Choroid plexus epithelial cell (primary cell): ENCODE data around the gene VANGL1.
A peak's percentile ranks its signal among the peaks of the same experiment; 100 is the strongest.

Experiments used
- DNase-seq: peaks from one replicate; pipeline ENCODE4 v3.0.0-alpha.2; 2010; ENCODE audit warnings: low read depth
- H3K4me3 ChIP-seq: 2 replicates; pipeline ENCODE4 v1.5.1; 2011; ENCODE audit warnings: low read depth, mild to moderate bottlenecking, control low read depth, low read length, moderate library complexity
- TF ChIP-seq, protein P1 (sequence below): conservative IDR thresholded peaks from 2 replicates; pipeline ENCODE4 v1.5.1; 2011; ENCODE audit warnings: low read depth, mild to moderate bottlenecking, control low read depth, inconsistent platforms, low read length, moderate library complexity

VANGL1 gene

DNA sequence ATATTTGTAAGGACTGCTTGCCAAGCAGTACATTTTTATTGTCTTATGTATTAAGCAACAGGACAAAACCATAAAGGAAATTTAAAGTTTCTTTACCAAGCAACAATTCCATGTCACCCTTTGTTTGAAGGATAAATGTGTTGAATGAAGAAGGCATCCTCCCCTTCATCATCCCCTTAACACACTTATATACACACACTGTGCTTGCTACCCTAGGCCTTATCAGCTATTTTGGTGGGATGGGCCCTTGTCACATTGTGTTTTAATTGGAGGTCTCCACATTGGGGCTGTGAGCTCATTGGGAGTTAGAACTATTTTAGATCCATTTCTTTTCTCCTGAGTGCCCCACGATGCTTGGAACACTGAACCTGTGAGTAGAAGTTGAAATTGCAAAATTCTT, 1.9 kb downstream of the VANGL1 start:
- no peak overlapping the region for H3K4me3 ChIP-seq
- no peak for DNase-seq
- TF ChIP-seq, protein P1, sequence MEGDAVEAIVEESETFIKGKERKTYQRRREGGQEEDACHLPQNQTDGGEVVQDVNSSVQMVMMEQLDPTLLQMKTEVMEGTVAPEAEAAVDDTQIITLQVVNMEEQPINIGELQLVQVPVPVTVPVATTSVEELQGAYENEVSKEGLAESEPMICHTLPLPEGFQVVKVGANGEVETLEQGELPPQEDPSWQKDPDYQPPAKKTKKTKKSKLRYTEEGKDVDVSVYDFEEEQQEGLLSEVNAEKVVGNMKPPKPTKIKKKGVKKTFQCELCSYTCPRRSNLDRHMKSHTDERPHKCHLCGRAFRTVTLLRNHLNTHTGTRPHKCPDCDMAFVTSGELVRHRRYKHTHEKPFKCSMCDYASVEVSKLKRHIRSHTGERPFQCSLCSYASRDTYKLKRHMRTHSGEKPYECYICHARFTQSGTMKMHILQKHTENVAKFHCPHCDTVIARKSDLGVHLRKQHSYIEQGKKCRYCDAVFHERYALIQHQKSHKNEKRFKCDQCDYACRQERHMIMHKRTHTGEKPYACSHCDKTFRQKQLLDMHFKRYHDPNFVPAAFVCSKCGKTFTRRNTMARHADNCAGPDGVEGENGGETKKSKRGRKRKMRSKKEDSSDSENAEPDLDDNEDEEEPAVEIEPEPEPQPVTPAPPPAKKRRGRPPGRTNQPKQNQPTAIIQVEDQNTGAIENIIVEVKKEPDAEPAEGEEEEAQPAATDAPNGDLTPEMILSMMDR, result no peak

DNA sequence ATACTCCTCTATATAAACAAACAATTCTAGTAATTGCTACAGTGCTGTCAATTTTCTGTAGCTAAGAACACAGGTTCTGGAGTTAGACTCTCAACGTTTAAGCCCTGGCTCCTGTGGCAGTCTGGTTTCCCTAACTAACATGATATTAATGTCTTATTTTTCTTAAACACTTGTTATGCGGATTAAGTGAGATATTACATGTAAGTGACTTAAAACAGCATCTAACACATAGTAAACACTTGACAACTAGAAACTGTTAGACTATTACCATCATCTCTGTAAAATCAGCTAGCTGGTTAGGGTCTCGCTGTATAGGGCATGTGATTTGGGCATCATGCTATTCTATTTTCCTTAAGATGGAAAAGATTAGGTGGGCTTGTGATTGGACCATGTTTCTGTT, 2.3 kb downstream of the VANGL1 start:
- no peak overlapping the region for H3K4me3 ChIP-seq
- no peak for DNase-seq
- TF ChIP-seq, protein P1, result no peak

DNA sequence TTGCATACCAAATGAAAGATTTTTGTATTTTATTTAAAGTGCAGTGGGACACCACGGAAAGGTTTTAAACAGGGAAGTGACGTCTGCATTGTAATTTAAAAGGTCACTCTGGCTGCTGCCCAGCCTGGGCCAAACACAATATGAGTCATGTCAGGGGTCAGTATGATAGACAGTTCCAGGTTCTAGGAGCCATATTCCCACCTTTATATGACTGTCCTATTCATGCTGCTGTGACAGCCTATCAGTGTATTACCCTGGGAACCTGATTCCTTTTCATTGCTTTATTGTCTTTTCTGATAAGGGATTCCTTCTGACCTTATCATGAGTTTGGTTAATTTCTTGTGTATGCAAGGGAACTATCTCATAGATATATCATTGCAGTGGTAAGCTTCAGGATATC, 5.3 kb downstream of the VANGL1 start:
- no peak for DNase-seq
- H3K4me3 ChIP-seq, result no peak overlapping the region
- TF ChIP-seq, protein P1, result no peak

DNA sequence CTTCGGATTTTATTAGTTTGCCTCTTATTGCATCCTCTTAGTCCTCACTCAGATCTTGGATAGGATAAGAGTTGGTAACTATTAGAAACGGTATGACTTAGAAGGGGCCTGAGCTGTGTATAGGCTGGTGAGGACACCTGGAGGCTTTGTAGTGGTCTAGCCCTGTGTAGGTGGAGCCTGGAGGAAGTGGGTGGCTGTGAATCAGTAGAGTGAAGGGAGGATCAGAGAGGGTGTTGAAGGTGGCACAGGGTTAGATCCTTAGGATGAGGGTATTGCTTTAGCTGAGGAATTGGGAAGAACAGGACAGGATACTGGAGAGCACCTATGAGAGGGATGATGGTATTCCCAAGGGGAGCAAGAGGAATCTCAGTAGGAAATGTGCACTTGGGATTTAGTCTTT, 5.7 kb downstream of the VANGL1 start:
- H3K4me3 ChIP-seq, result no peak overlapping the region
- TF ChIP-seq, protein P1, result no peak
- no peak for DNase-seq

DNA sequence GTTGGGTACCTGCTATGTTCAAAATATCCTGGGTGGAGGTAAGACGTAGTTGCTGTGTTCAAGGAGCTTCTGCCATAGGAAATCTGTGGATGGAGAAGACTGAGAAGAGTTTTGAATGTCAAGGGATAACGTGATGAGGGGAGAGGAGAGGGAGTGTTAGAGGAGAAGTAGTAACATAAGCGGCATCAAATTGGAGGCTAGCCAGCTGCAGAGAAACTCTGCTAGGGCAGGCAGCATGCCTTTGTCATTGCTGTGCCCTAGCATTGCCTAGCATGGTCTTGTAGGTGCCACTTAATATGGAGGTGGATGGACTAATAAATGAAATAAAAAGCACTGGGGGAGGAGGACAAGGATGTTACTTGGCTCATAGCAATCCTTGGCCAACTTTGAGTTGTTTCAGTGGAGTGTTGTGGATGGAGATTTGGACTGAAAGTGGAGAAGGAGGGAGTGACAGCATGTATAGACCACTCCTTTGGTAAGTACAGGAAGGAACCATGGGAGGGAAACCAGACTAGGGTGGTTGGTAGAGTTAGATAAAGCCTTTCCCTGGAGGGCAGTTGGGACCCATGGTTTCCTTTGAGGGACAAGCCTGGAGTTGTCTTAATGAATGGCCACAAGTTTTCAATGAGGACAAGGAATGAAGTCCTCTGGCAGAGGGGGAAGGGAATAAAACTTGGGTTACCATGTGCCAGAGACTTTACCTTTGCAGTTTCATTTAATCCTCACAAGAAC, 6.3 kb downstream of the VANGL1 start:
- TF ChIP-seq, protein P1, result no peak
- no peak overlapping the region for H3K4me3 ChIP-seq
- DNase-seq, result no peak

DNA sequence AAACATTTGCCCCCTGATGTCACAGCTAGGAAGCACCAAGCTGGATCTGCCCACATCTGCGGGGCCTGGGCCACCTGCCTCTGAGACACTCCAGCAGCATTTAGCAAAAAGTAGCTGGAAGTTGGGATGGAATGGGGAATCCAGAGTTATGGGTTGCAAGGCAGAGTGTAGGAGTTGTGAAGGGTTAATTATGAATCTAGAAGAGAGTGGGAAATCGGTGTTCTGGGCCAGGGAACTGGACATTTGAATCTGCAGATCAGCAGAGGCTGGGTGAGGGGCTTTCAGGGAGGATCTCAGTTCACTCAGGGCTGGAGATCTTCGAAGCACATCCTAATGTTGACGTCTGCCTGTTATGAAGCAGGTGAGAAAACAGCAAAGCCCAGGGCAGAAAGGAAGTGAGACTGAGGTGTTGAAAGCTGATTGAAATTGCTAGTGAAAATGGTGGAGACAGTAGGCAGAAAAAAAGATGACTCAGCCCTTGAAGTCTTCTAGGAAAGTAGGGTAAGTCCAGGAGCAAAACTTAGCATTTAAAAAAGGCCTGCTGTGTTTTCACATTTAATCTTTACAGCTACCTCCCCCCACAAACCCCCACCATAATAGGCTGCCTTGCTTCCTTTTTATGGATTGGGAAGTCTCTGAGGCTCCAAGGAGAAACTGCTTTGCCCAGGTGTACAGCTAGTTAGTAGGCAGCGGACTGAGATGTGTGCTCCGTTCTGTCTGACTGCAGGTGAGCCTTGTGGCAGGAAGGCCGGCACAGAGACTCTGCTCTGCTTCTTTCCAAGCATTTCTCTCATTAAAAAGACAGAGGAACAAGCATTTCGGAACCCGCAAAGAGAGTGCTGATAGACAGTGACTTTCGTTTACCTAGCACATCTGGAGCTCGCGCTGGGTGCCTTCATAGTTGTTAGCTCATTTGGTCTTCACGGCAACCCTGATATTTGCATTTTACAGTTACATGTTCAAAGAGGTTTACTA, 7.2 kb downstream of the VANGL1 start:
- TF ChIP-seq, protein P1, result no peak
- DNase-seq, result peak; percentile 71
- H3K4me3 ChIP-seq, result no peak overlapping the region
